Measurements from ENCODE around the gene NOVA2. TPM values are rescaled to one million over a fixed set of nuclear protein-coding genes. Genes with fewer than 3 reads are reported as not detected.
"Not testable (repeated sequence)": the region's sequence is repeated elsewhere in the genome, so short reads cannot be mapped to it uniquely, and the experiment has no call there.

The NOVA2 gene
- total RNA-seq, 3 donors from 2014 or later (not counting 1 experiment from before 2014, with no cell fraction given): not detected

DNA sequence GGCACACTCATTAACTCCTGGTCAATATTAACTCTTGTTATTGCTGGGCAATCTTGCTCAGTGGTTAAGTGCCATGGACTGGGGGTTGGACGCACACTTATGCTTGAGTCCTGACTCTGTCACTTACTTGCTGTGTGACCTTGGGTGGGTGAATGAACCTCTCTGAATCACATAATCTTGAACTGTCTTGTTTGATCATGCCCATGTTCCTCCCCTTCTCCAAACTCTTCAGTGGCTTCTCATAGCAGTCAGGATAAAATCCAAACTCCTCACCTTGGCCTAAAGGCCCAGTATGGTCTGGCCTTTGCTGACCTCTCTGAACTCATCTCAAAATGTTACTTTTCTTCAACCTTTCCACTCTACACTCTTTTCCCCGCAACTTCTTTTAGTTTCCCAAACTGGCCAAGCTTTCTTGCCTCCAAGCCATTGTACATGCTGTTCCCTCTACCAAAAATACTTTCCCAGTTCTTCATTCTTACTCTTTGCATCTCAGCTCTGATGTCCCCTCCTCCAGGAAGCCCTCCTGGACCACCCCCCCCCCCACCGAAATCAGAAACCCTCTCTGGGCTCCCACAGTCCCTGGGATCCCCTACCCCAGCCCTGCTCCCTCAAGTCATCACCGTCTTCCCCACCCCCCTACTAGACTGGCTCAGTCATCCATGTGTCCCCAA is 73.6 kb downstream of the NOVA2 start:
- Histone ChIP-seq H3K27me3 (ENCODE audit: control insufficient read depth, insufficient read depth, low read length) (no peaks in the 10 kb centered on the region), H3K4me3 (ENCODE audit: low read length) (no peak overlapping the region), H3K36me3 (ENCODE audit: control insufficient read depth, insufficient read depth, low read length) (peaks cover 12% of the 10 kb centered on the region), H3K27ac (ENCODE audit: low read length) (no peak overlapping the region), H3K4me1 (ENCODE audit: control insufficient read depth, insufficient read depth, low read length) (peaks cover 29% of the 10 kb centered on the region), H3K9me3 (ENCODE audit: control insufficient read depth, insufficient read depth, low read length) (no peaks in the 10 kb centered on the region)
- DNase-seq: no peak
- ATAC-seq: no peak
- 96% methylated on average over 4 of the region's 4 CpGs for WGBS (ENCODE audit: insufficient coverage)
- no peaks in the 10 kb centered on the region for H3K36me3 Mint-ChIP-seq
- peaks cover 4 to 30% of the 10 kb centered on the region in 2 donors for H3K4me1 Mint-ChIP-seq
- intact Hi-C loops (cut with micrococcal nuclease): no loop called here
- no peaks in the 10 kb centered on the region for H3K9me3 Mint-ChIP-seq
- peak overlapping the region in 1 of 2 donors; percentile 69 for H3K27ac Mint-ChIP-seq
- peak overlapping the region; percentile 58 for H3K4me3 Mint-ChIP-seq
- H3K27me3 Mint-ChIP-seq (ENCODE audit: low read depth in 2 of 2): peaks cover 0 to 3% of the 10 kb centered on the region in 2 donors
- TF ChIP-seq, protein P1, sequence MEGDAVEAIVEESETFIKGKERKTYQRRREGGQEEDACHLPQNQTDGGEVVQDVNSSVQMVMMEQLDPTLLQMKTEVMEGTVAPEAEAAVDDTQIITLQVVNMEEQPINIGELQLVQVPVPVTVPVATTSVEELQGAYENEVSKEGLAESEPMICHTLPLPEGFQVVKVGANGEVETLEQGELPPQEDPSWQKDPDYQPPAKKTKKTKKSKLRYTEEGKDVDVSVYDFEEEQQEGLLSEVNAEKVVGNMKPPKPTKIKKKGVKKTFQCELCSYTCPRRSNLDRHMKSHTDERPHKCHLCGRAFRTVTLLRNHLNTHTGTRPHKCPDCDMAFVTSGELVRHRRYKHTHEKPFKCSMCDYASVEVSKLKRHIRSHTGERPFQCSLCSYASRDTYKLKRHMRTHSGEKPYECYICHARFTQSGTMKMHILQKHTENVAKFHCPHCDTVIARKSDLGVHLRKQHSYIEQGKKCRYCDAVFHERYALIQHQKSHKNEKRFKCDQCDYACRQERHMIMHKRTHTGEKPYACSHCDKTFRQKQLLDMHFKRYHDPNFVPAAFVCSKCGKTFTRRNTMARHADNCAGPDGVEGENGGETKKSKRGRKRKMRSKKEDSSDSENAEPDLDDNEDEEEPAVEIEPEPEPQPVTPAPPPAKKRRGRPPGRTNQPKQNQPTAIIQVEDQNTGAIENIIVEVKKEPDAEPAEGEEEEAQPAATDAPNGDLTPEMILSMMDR (IDR thresholded peaks at IDR 0.05): no peak

DNA sequence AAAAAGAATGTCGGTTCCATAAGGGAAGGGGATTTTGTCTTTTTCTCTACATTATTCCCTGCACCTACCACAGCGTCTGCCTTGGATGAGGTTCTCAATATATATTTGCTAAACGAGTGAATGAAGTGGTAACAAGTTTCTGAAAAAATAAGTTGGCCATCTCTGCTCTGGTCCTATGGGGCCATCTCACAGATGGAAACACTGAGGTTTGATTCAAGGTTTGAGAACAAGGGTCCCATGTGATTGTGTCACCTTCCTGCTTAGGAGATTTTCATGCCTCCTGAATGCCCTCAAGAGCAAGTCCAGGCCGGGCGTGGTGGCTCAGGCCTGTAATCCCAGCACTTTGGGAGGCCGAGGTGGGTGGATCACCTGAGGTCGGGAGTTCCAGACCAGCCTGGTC is 74.4 kb downstream of the NOVA2 start:
- no peak overlapping the region for H3K27ac ChIP-seq (ENCODE audit: low read length)
- H3K4me1 ChIP-seq (ENCODE audit: control insufficient read depth, insufficient read depth, low read length): peaks cover 29% of the 10 kb centered on the region
- Mint-ChIP-seq H3K27ac (no peak overlapping the region), H3K27me3 (ENCODE audit: low read depth in 2 of 2) (peaks cover 0 to 3% of the 10 kb centered on the region in 2 donors), H3K4me3 (no peak overlapping the region), H3K9me3 (no peaks in the 10 kb centered on the region), H3K36me3 (no peaks in the 10 kb centered on the region), H3K4me1 (peaks cover 4 to 30% of the 10 kb centered on the region in 2 donors)
- DNase-seq (no peak), ATAC-seq (no peak)
- TF ChIP-seq, protein P1 (IDR thresholded peaks at IDR 0.05): no peak
- H3K36me3 ChIP-seq (ENCODE audit: control insufficient read depth, insufficient read depth, low read length): peaks cover 14% of the 10 kb centered on the region
- H3K27me3 ChIP-seq (ENCODE audit: control insufficient read depth, insufficient read depth, low read length): no peaks in the 10 kb centered on the region
- 97% methylated on average over 5 of the region's 7 CpGs for WGBS (ENCODE audit: insufficient coverage)
- H3K9me3 ChIP-seq (ENCODE audit: control insufficient read depth, insufficient read depth, low read length): no peaks in the 10 kb centered on the region
- H3K4me3 ChIP-seq (ENCODE audit: low read length): no peak overlapping the region
- intact Hi-C loops (cut with micrococcal nuclease): no loop called here

DNA sequence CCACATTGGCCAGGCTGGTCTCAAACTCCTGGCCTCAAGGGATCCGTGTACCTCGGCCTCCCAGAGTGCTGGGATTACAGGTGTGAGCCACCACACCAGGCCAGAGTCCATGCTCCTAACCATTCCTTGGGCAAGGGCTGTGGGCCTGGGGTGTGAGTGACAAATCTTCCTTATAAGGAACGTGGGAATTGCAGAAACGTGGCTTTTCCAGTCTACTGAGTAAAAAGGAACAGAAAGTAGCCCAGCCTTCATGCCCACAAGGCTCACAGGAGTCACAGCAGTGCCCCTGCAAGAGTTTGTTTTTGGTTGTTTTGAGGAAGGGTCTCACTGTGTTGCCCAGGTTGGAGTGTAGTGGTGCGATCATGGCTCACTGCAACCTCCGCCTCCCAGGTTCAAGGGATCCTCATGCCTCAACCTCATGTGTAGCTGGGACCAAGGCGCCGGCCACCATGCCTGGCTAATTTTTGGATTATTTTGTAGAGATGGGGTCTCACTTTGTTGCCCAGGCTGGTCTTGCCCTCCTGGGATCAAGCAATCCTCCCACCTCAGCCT is 76.3 kb downstream of the NOVA2 start:
- intact Hi-C loops (cut with micrococcal nuclease): no loop called here

DNA sequence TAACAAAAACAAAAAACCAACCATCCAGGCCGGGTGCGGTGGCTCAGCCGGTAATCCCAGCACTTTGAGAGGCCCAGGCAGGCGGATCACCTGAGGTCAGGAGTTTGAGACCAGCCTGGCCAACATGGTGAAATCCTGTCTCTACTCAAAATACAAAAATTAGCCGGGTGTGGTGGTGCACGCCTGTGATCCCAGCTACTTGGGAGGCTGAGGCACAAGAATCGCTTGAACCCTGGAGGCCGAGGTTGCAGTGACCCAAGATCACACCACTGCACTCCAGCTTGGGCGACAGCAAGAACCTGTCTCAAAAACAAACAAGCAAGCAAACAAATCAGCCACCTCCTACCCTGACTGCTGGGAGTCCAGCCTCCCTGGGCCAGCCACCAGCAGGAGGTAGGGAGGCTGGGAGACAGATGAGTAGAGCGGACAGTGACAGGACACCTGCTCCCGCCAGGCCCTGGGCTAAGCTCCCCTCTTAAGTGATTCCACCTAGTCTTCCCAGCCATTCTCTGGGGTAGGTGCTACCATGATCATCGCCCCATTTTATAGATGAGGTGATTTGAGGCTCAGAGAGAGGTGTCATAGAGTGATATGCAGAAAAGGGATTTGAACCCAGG is 77.6 kb downstream of the NOVA2 start:
- DNase-seq; H3K27me3 Mint-ChIP-seq (ENCODE audit: low read depth in 2 of 2); H3K27me3 ChIP-seq (ENCODE audit: control insufficient read depth, insufficient read depth, low read length); H3K36me3 Mint-ChIP-seq; H3K9me3 Mint-ChIP-seq; ATAC-seq; H3K27ac ChIP-seq (ENCODE audit: low read length); intact Hi-C loops (cut with micrococcal nuclease); H3K9me3 ChIP-seq (ENCODE audit: control insufficient read depth, insufficient read depth, low read length); H3K4me3 ChIP-seq (ENCODE audit: low read length); H3K4me3 Mint-ChIP-seq; H3K27ac Mint-ChIP-seq: not testable (repeated sequence)
- peaks cover 4 to 12% of the 10 kb centered on the region in 2 donors for H3K4me1 Mint-ChIP-seq
- peaks cover 14% of the 10 kb centered on the region for H3K36me3 ChIP-seq (ENCODE audit: control insufficient read depth, insufficient read depth, low read length)
- 98% methylated on average over 12 of the region's 12 CpGs for WGBS (ENCODE audit: insufficient coverage)
- peaks cover 10% of the 10 kb centered on the region for H3K4me1 ChIP-seq (ENCODE audit: control insufficient read depth, insufficient read depth, low read length)

More for the DNA sequence above, 76.3 kb downstream of the NOVA2 start:
- Mint-ChIP-seq H3K4me3 (no peak overlapping the region), H3K36me3 (no peaks in the 10 kb centered on the region), H3K4me1 (peaks cover 4 to 22% of the 10 kb centered on the region in 2 donors), H3K9me3 (no peaks in the 10 kb centered on the region), H3K27me3 (ENCODE audit: low read depth in 2 of 2) (no peaks in the 10 kb centered on the region), H3K27ac (no peak overlapping the region)
- Histone ChIP-seq H3K4me3 (ENCODE audit: low read length) (no peak overlapping the region), H3K36me3 (ENCODE audit: control insufficient read depth, insufficient read depth, low read length) (peaks cover 14% of the 10 kb centered on the region), H3K4me1 (ENCODE audit: control insufficient read depth, insufficient read depth, low read length) (peaks cover 21% of the 10 kb centered on the region), H3K27me3 (ENCODE audit: control insufficient read depth, insufficient read depth, low read length) (no peaks in the 10 kb centered on the region), H3K9me3 (ENCODE audit: control insufficient read depth, insufficient read depth, low read length) (no peaks in the 10 kb centered on the region), H3K27ac (ENCODE audit: low read length) (no peak overlapping the region)
- DNase-seq: no peak
- 85% methylated on average over 8 of the region's 8 CpGs for WGBS (ENCODE audit: insufficient coverage)
- no peak for ATAC-seq
- TF ChIP-seq, protein P1 (IDR thresholded peaks at IDR 0.05): no peak

Data from natural killer cell (primary cell).